ENCODE data around the gene NTM.

The NTM gene

GRCh38 chr11:132111838-132112237 is 741.4 kb downstream of the NTM start:
- Histone ChIP-seq H3K9me3 (ENCODE audit: severe bottlenecking) (no peaks in the 10 kb centered on the region), H3K27me3 (ENCODE audit: insufficient read depth, low read depth, severe bottlenecking) (no peaks in the 10 kb centered on the region), H3K27ac (no peak overlapping the region), H3K4me3 (ENCODE audit: low read depth, low read length) (no peak overlapping the region), H3K36me3 (no peaks in the 10 kb centered on the region)
- DNase-seq: no peak
- no peak for TF ChIP-seq CTCF (IDR thresholded peaks at IDR 0.05; ENCODE audit: low read depth, low read length)

- DNase-seq: no peak
- no peak for TF ChIP-seq CTCF (IDR thresholded peaks at IDR 0.05; ENCODE audit: low read depth, low read length)
- Histone ChIP-seq H3K4me3 (ENCODE audit: low read depth, low read length) (no peak overlapping the region), H3K9me3 (ENCODE audit: severe bottlenecking) (no peaks in the 10 kb centered on the region), H3K27me3 (ENCODE audit: insufficient read depth, low read depth, severe bottlenecking) (no peaks in the 10 kb centered on the region), H3K36me3 (no peaks in the 10 kb centered on the region), H3K27ac (no peak overlapping the region)
These were observed 742.4 kb downstream of the NTM start for GRCh38 chr11:132112846-132113245.

GRCh38 chr11:132114185-132114584 is 743.8 kb downstream of the NTM start:
- peak; percentile 68 for DNase-seq
- H3K27ac ChIP-seq: no peak overlapping the region
- H3K9me3 ChIP-seq (ENCODE audit: severe bottlenecking): no peaks in the 10 kb centered on the region
- no peaks in the 10 kb centered on the region for H3K36me3 ChIP-seq
- no peaks in the 10 kb centered on the region for H3K27me3 ChIP-seq (ENCODE audit: insufficient read depth, low read depth, severe bottlenecking)
- TF ChIP-seq CTCF (IDR thresholded peaks at IDR 0.05; ENCODE audit: low read depth, low read length): peak; percentile 76
- no peak overlapping the region for H3K4me3 ChIP-seq (ENCODE audit: low read depth, low read length)

GRCh38 chr11:132114743-132115142 is 744.3 kb downstream of the NTM start:
- Histone ChIP-seq H3K27me3 (ENCODE audit: insufficient read depth, low read depth, severe bottlenecking) (no peaks in the 10 kb centered on the region), H3K9me3 (ENCODE audit: severe bottlenecking) (no peaks in the 10 kb centered on the region), H3K4me3 (ENCODE audit: low read depth, low read length) (no peak overlapping the region), H3K27ac (no peak overlapping the region), H3K36me3 (no peaks in the 10 kb centered on the region)
- no peak for TF ChIP-seq CTCF (IDR thresholded peaks at IDR 0.05; ENCODE audit: low read depth, low read length)
- DNase-seq: no peak

- TF ChIP-seq CTCF (IDR thresholded peaks at IDR 0.05; ENCODE audit: low read depth, low read length): no peak
- no peaks in the 10 kb centered on the region for H3K36me3 ChIP-seq
- no peak overlapping the region for H3K4me3 ChIP-seq (ENCODE audit: low read depth, low read length)
These were observed 745.0 kb downstream of the NTM start for GRCh38 chr11:132115454-132115853.

GRCh38 chr11:132116516-132116915 is 746.1 kb downstream of the NTM start:
- no peak for TF ChIP-seq CTCF (IDR thresholded peaks at IDR 0.05; ENCODE audit: low read depth, low read length)
- no peaks in the 10 kb centered on the region for H3K27me3 ChIP-seq (ENCODE audit: insufficient read depth, low read depth, severe bottlenecking)
- no peaks in the 10 kb centered on the region for H3K36me3 ChIP-seq
- H3K27ac ChIP-seq: no peak overlapping the region
- H3K4me3 ChIP-seq (ENCODE audit: low read depth, low read length): no peak overlapping the region
- no peak for DNase-seq
- H3K9me3 ChIP-seq (ENCODE audit: severe bottlenecking): no peaks in the 10 kb centered on the region

More at GRCh38 chr11:132115454-132115853, 745.0 kb downstream of the NTM start:
- no peaks in the 10 kb centered on the region for H3K27me3 ChIP-seq (ENCODE audit: insufficient read depth, low read depth, severe bottlenecking)
- no peak overlapping the region for H3K27ac ChIP-seq
- no peaks in the 10 kb centered on the region for H3K9me3 ChIP-seq (ENCODE audit: severe bottlenecking)
- no peak for DNase-seq

Data from WERI-Rb-1 (cell line).